22Rv1 (cell line): ENCODE measurements around the gene YIPF4.

Experiments used
- H3K27ac ChIP-seq: fragments of 450-650 bp; 2 replicates; pipeline ENCODE4 v1.5.1; 2017
- CTCF ChIP-seq: fragments of 450-650 bp; IDR thresholded peaks from 2 replicates; pipeline ENCODE4 v1.5.1; 2017; ENCODE audit warnings: mild to moderate bottlenecking
- ZFX ChIP-seq: fragments of 450-650 bp; IDR thresholded peaks from 2 replicates; pipeline ENCODE4 v1.6.1; 2017; ENCODE audit warnings: antibody characterized with exemption, borderline replicate concordance

YIPF4 gene

GRCh38 chr2:32242331-32242730, 35.4 kb upstream of the YIPF4 start:
- H3K27ac ChIP-seq, result no peak overlapping the region
- no peak for TF ChIP-seq CTCF
- TF ChIP-seq ZFX, result no peak

GRCh38 chr2:32246911-32247310, 30.8 kb upstream of the YIPF4 start:
- no peak for TF ChIP-seq CTCF
- TF ChIP-seq ZFX, result no peak
- no peak overlapping the region for H3K27ac ChIP-seq

GRCh38 chr2:32248299-32248698, 29.4 kb upstream of the YIPF4 start:
- TF ChIP-seq ZFX, result no peak
- TF ChIP-seq CTCF, result no peak
- H3K27ac ChIP-seq, result no peak overlapping the region

- TF ChIP-seq CTCF, result no peak
- no peak for TF ChIP-seq ZFX
- H3K27ac ChIP-seq, result no peak overlapping the region
Measured at GRCh38 chr2:32249731-32250236, 27.9 kb upstream of the YIPF4 start.

GRCh38 chr2:32250290-32250689, 27.4 kb upstream of the YIPF4 start:
- TF ChIP-seq CTCF, result no peak
- TF ChIP-seq ZFX, result no peak
- H3K27ac ChIP-seq, result no peak overlapping the region

- no peak overlapping the region for H3K27ac ChIP-seq
- TF ChIP-seq ZFX (no peak), CTCF (no peak)
Measured at GRCh38 chr2:32258242-32258641, 19.5 kb upstream of the YIPF4 start.

- no peak for TF ChIP-seq ZFX
- TF ChIP-seq CTCF, result no peak
- H3K27ac ChIP-seq, result no peak overlapping the region
Measured at GRCh38 chr2:32260376-32260775, 17.3 kb upstream of the YIPF4 start.
